Measurements from ENCODE around the gene EHHADH.

The EHHADH gene

DNA sequence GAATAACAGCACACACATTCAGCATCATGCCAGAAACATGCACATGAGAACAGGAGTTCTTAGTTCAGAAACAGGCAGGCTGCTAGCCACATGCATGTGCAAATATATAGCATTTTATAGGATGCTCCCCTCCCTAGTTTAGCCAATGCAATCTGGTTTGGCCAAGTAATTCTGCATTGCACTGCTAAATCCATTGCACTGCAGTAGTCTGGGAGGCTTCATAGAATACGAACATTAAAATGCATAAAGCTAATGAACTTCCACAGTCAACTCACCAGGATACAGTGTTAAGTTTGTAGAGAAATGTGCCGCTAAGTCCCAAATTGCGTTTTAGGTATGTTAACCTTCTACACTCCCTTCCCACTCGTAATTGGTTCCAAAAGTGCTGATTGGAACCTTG lies 41.8 kb downstream of the EHHADH start:
- TF ChIP-seq, protein P1, sequence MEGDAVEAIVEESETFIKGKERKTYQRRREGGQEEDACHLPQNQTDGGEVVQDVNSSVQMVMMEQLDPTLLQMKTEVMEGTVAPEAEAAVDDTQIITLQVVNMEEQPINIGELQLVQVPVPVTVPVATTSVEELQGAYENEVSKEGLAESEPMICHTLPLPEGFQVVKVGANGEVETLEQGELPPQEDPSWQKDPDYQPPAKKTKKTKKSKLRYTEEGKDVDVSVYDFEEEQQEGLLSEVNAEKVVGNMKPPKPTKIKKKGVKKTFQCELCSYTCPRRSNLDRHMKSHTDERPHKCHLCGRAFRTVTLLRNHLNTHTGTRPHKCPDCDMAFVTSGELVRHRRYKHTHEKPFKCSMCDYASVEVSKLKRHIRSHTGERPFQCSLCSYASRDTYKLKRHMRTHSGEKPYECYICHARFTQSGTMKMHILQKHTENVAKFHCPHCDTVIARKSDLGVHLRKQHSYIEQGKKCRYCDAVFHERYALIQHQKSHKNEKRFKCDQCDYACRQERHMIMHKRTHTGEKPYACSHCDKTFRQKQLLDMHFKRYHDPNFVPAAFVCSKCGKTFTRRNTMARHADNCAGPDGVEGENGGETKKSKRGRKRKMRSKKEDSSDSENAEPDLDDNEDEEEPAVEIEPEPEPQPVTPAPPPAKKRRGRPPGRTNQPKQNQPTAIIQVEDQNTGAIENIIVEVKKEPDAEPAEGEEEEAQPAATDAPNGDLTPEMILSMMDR (IDR thresholded peaks at IDR 0.05) = no peak

DNA sequence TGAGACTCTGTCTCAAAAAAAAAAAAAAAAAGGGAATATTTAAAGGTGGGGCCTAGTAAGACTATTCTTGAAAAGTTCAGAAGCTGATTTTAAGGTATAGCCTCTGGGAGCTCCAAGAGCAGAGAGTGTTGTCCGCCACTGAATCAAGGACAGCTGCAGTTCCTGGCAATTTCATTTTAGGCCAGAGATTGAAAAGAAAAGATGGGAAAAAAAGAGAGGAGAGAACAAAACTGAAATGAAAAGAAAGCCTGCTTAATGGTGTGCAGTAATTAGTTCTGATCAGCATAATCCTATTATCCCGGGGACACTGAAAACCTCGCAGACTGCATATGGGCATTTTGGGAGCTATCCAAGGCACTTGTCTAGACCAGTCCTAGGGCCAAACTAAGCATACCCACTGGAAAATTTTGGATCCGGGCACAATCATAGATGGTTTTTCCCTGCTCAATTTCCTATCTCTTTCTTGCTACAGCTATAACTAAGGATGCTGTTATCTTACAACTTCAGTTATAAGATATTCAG lies 43.2 kb downstream of the EHHADH start:
- TF ChIP-seq, protein P1 (IDR thresholded peaks at IDR 0.05) = no peak

DNA sequence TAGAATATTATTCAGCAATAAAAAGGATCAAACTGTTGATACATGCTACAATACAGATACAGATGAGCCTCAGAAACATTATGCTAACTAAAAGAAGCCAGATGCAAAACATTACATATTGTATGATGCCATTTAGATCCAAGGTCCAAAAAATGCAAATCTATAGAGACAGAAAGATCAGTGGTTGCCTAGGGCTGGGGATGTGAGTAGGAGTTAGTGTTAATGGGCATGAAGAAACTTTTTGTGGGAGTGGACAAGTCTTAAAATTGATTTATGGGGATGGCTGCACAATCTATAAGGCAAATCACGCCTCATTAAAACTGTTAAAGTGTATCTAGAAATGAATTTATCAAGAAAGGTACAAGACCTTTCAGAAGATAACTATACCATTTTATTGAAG lies 45.0 kb downstream of the EHHADH start:
- TF ChIP-seq, protein P1 (IDR thresholded peaks at IDR 0.05) = no peak

DNA sequence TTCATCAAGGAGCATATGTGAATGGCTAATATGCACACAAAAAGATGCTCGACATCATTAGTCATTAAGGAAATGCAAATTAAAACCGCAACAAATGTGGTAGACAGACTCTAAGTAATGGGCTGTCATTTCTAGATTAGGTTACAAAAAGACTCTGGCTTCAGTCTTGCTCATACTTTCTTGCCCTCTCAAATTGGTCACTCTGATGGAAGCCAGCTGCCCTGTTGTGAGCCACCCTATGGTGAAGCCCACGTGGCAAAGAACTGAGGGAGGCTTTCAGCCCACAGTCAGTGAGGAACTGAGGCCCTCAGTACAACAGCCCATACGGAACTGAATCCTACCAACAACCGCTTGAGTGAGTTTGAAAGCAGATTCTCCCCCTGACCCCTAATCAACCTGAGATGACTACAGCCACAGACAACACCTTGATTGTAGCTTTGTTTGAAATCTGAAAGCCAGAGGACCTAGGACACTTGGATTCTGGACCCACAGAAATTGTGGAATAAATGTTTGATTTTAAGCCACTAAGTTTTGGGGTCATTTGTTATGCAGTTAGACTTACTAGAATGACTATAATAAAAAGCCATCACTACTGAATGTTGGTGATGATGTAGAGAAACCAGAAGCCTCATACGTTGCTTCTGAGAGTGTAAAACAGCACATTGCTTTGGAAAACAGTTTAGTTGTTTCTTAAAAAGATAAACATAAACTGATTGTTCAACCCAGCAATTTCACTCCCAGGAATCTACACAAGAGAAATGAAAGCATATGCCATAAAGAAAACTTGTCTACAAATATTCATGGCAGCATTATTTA lies 45.7 kb downstream of the EHHADH start:
- TF ChIP-seq, protein P1 (IDR thresholded peaks at IDR 0.05) = no peak

DNA sequence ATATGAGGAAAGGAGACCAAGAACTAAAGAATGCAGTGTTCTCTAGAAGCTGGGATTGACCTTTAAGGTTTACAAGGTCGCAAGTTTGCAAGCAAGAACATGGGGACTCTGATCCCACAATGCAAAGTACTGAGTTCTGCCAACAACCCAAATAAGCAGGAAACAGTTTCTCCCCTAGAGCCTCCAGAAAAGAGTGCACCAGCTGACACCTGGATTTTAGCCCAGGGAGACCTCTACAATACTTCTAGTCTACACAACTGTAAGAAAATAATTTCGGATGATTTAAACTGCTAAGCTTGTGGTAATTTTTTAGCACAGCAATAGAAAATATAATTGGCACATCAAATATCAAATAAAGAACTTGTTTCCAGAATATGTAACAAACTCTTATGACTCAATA lies 46.4 kb downstream of the EHHADH start:
- TF ChIP-seq, protein P1 (IDR thresholded peaks at IDR 0.05) = no peak

DNA sequence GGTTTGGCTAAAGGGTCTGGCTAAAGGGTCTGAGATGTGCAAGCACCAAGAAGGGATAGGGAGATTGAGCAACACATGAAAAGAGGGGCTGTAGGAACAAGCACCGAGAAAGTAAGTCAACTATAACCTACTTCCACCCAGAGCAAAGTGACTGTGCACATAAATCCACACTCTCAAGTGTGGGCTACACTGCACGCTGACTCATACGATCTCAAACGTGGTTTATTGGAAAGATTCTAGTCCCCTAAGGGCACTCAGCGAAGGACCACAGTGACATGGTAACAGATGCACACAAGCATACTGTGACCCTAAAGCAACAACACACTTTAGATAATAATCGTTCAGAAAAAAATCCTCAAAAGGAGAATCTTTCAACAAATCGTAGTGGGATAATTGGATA lies 48.0 kb downstream of the EHHADH start:
- TF ChIP-seq, protein P1 (IDR thresholded peaks at IDR 0.05) = no peak

DNA sequence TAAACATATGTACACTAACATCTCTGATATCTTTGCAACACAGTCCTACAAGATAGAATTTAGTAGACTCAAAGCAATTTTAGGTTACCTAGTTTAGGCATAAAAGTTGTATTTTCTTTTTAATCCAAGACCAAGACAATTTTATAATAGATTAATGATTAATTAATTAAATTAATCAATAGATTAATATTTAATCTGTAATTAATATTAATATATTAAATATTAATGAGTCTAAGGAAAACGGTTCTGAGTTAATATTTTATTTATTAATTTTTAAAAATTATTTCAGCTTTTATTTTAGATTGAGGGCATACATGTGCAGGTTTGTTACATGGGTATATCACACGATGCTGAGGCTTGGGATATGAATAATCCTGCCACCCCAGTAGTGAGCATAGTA lies 49.0 kb downstream of the EHHADH start:
- TF ChIP-seq, protein P1 (IDR thresholded peaks at IDR 0.05) = no peak

Data from LNCAP (cell line).